NCI-H2227 treated with DMSO at 0.1 percent for 48 hours (cell line): ENCODE measurements around the gene EGFLAM.
"Not testable (repeated sequence)": the region's sequence is repeated elsewhere in the genome, so short reads cannot be mapped to it uniquely, and the experiment has no call there.

Experiments
- DNase-seq: peaks from one replicate; lab custom pipeline; 2025; lab: John Stamatoyannopoulos, UW

Gene EGFLAM

DNA sequence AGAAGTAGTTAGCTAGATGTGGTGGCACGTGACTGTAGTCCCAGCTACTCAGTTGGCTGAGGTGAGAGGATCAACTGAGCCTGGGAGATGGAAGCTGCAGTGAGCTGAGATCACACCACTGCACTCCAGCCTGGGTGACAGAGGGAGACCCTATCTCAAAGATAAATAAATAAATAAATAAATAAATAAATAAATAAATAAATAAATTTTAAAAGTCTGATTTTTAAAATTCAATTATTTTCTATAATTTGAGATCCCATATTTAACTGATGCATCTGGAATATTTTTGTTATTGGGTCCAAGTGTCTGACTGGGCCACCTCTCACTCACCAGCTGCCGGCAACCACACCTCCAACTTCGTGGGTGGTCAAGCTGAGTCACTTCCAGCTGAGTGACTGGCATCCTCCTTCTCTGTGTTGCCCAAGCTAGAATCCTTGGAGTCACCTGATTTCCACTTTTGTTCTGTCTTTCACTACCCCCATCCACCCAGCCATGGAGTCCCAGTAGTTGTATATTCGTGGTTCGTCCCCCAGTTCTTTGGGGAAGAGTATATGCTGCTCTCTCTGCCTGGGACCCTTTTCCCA, 70.9 kb downstream of the EGFLAM start:
- DNase-seq: no peak

DNA sequence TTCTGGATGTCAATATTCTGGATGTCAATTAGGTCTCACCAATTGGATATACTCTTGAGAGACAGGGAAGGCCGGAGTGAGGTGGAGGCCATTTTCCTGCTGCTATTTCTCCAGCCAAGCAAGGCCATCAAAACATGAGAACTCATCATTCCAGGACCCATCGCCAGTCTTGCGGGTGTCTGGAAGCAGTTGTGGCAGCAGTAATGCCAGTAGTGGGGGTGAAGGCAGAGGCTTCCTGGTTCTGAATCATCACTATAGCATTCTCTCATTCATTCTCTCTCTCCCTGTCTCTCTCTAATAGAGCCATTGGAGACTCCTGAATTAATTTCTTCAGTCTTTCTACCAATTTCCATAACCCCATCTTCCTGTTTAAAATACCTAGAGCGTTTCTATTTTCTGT, 71.8 kb downstream of the EGFLAM start:
- no peak for DNase-seq

DNA sequence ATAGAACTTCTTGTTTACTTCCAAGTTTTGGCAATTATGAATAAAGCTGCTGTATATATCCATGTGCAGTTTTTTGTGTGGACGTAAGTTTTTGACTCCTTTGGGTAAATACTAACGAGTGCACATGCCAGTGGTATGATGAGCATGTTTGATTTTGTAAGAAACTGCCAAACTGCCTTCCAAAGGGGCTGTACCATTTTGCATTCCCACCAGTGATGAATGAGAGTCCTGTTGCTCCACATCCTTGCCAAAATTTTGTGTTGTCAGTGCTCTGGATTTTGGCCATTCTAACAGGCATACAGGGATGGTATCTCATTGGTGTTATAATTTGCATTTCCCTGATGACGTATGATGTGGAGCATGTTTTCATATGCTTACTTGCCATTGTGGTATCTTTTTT, 73.5 kb downstream of the EGFLAM start:
- DNase-seq: no peak

DNA sequence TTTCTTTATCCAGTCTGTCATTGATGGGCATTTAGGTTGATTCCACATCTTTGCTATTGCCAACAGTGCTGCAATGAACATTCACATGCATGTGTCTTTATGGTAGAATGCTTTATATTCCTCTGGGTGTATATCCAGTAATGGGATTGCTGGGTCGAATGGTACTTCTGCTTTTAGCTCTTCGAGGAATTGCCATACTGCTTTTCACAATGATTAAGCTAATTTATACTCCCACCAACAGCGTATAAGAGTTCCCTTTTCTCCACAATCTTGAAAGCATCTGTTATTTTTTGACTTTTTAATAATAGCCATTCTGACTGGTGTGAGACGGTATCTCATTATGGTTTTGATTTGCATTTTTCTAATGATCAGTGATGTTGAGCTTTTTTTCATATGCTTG, 74.8 kb downstream of the EGFLAM start:
- not testable (repeated sequence) for DNase-seq

DNA sequence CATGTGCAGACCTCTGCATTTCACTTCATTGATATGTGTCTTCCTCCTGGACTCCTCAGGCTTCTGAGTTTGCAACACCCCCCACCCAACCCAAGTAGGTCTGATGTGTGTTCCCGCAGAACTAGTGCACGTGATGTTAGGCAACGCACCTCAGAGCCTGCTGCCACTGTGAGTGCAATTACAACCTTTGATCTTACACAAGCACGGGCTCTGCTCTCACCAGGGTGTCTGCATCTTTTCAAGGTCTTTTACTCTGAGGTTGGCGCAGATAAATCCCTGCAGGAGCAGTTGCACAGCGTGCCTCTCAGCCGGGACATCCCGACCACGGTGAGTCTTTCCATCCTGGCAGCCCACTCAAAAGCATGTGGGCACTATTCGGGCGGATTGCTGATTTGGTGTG, 80.1 kb downstream of the EGFLAM start:
- no peak for DNase-seq

DNA sequence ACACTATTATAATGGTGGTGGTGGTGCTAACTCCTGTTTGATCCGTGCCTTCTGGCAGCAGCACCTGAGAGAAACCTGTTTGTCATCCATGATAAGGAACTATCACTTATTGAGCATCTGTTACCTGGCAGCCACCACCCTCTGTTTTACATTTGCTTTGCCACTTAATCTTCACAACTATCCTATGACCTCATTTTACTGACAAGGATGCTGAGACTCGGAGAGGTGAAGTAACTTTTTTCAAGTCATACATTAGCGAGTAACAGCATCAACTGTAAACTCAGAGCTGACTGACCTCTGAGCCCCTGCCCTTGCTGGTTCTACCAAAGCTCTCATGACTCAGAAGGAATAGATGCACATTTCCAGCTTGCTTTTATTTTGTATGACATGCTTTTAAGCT, 81.1 kb downstream of the EGFLAM start:
- no peak for DNase-seq

DNA sequence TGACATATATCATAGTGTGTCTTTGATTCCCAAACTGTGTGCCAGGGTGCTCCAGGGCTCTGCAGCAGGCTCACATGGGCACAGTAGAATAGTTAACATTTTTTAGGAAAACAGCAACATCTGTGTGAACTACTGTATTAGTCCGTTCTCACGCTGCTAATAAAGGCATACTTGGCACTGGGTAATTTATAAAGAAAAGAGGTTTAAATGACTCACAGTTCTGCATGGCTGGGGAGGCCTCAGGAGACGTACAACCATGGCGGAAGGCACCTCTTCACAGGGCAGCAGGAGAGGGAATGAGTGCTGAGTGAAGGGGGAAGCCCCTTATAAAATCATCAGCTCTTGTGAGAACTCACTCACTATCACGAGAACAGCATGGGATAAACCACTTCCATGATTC, 82.7 kb downstream of the EGFLAM start:
- DNase-seq: no peak

DNA sequence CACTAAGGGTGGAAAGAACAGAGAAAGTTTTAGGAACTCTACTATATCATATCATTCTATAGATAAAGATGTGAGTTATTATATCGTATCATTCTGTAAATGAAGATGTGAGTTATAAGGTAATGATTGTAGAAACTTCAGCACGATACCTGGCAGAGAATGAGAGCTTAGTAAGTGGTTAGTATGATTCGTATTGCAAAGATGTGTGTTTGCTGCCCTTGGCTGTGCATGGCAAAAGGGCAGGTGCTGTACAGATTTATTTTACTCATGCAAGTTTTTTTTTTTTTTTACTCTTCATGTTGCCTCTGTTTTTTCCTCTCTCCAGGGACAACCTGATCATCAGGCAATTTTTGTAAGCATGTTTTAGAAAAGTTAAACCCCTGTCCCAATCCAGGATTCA, 83.3 kb downstream of the EGFLAM start:
- no peak for DNase-seq

DNA sequence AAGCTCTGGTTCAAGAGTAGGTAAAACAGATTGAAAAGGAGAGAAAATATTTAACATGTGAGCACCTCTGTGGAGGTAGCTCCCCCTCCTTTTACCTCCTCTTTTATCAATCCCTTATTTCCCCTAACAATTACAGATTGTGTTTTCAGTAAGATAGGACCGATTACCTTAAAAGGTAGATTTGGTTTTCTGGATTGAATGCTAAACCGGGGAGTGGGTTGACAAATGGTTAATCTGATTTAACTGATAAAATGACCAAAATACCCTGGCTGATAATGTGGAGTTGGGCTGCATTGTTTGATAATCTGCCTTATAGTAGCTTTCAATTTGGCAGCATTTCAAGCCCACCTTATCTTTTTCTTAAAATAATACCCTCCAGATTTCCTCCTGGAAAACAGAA, 83.9 kb downstream of the EGFLAM start:
- DNase-seq: no peak

DNA sequence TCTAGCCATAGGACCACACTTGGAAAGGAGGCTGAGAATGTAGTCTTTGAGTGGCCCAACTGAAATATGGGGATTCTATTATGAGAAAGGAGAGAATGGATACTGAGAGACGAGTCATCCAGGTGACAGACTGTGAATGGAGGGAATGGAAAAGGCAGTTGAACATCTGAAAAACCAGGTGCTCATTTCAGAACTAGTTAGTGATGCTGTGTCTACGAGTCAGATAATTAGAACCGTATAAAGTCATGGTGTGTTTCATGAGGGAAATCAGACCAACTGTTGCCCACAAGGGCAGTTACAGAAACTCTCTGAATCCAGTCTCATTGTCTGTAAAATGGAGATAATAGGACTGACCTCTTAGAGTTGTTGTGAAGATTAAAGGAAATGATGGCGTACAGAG, 86.5 kb downstream of the EGFLAM start:
- DNase-seq: no peak

DNA sequence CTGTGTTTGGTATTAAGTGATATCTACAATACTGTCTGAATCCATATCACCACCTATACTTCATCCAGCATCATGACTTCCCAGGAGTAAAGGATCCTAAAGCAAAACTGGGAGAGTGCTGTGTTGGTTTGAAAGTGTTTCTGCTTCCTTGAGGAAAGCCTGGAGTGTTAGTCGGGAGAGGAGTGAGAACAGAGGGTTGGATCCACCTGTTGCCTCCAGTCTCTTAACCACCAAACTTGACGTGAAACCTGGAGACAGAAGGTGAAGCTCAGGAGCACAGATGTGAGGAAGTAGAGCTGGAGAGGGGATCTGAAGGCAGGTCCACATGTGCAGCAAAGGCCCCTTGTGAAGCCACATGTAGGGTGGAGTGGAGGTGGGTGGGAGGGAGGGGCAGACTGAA, 88.2 kb downstream of the EGFLAM start:
- no peak for DNase-seq

DNA sequence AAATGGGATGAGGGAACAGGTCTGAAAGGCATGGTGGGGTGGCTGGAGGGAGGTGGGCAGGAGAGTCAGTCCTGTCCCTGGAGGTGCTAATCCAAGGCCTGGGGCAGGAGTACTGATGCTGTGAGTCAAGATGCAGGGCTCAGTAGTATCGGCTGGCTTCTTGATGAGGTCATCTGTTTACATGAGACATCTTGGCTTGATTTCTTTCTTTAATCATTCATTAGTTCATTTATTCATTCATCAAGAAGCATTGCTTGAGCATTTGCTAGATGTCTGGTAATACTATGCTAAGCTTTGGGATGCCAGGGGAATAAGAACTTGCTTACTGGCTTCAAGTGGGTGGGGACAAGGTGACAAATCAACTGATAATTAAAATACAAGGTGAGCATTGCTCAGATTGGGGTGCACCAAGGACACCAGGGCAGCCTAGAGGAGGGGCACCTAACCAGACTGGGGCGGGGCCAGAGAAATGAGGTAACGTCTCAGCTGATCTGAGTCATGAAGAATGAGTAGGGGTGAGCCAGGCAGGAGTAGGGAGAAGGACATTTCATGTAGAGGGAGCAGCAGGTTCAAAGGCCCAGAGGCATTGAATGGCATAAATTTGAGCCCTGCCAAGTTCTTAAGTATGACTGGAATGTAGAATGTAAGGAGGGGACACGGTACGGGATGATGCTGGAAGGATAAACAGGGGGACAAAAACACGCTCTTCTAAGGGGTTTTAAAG, 88.8 kb downstream of the EGFLAM start:
- no peak for DNase-seq

DNA sequence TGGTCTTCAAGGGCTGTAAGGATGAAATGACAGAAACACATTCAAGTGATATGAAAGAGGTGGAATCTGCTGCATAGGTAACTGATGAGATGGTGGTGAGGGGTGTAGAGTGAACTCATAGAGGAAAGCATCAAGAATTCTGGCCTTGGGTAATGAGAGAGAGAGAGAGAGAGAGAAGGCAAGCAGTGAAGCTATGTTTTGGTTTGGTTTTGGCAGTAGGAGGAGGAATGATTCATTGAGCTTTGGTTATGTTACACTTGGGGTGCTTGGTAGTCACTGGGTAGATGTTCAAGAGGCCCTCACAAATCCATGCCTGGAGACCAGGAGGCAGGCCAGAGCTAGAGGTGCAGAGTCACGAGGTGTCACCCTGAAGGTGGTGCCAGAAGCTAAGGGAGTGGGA, 89.5 kb downstream of the EGFLAM start:
- DNase-seq: no peak

DNA sequence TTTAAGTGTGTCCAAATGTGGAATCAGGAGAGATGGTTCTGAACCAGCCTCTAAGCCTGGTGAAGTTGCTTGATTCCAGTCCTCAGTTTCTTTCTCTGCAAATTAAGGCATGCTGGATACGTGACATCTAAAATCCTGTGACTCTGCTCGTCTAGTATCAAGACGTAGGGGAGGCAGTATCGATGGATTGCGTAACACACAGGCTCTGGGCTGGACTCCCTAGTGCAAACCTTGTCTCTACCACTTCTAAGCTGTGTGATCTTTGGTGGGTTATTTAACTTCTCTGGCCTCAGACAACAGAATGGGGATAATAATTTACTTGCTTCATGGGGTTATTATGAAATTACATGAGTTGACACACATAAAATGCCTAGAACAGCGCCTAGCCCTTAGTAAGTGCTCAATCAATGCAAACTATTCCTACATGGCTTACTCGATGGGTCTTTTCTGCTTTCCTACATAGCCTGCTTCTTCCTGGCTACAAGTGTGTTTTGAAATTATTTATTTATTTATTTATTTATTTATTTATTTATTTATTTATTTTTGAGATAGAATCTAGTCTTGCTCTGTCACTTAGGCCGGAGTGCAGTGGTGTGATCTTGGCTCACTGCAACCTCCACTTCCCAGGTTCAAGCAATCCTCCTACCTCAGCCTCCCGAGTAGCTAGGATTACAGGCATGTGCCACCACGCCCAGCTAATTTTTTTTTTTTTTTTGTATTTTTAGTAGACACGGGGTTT, 102.1 kb downstream of the EGFLAM start:
- DNase-seq: no peak

DNA sequence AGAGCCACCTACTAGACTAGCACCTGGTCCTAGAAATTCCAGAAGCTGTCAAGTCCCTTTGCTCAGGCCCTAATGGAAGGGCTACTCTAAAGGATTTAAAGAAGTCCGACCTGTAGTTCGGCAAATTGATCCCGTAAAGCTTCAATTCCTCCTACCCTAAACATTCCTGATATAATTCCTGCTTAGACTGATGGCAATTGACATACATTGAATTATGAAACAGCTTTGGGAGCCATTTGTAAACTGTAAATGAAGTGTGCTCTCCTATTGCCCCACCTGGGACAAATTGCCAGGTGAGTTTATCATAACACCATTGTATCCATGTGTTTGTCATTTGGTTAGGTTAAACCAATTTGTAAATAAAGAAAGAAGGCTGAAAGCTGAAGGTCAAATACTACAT, 104.4 kb downstream of the EGFLAM start:
- DNase-seq: no peak

DNA sequence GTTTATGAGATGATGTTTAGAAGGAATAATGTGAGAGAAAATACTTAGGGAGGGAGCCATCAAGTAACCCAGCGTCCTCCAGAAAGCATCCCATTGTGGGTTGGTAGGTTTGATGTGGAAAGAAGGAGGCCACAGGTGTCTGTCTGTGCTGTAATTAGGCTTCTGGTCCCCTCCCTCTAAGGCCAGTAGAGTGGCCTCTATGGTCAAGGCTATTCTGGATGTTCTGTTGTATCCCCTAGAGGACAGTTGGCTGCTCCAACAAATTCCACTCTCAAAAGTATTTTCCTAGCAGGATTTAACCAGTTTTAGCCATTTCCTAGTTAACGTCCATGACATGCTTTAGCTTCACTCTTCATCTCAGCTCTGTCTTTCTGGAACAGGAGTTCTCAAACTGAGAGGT, 106.5 kb downstream of the EGFLAM start:
- DNase-seq: no peak

DNA sequence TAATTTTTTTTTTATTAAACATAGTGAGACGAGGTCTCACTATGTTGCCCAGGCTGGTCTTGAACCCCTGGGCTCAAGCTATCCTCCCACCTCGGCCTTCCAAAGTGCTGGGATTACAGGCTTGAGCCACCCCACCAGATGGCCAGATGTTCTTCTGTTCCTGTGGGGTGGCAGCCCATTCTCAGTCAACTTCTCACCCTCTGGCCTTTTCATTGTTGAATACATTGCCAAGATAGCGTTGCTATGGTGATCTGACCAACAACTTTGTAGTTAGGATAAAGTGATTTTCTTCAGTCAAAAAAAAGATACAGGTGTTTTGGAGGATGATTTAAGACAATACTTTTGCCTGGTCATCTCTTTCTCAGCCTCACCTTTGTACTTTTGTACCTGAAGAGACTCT, 109.1 kb downstream of the EGFLAM start:
- DNase-seq: no peak

DNA sequence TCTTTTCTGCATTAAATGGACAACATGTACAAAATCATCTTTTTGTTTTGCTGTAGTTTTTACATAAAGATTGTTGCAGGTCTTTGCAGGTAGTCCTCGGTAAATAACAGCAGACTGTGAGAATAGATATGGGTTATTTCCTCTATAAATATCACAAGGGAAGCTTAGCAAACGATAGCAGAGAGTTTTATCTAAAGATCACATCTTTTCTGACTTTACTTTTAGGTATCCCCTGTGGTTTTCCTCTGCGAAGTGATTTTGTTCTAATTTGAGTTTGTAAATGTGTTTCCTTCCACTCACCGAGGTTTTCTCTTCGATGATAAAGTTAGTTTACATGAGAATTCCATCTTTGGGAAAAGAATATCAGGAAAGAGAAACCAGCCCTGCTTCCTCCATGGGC, 109.6 kb downstream of the EGFLAM start:
- DNase-seq: no peak

DNA sequence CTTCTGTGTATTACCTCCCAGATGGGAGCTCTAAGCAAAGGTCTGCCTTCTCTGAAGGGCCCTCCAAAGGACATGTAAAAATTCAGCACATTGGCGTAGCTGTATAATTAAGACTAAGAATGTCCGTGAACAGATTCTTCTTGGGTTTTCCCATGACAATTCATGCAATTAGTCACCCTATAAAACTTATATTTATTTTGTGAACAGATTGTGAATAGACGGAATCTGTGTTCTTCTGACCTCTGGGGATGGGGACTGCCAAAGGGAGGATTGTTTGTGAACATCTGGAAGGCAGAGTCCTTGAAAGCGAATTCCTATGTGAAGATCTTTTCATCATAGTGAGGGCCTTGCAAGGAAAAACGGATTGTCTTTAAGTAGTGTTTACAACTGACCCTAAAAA, 111.3 kb downstream of the EGFLAM start:
- no peak for DNase-seq

DNA sequence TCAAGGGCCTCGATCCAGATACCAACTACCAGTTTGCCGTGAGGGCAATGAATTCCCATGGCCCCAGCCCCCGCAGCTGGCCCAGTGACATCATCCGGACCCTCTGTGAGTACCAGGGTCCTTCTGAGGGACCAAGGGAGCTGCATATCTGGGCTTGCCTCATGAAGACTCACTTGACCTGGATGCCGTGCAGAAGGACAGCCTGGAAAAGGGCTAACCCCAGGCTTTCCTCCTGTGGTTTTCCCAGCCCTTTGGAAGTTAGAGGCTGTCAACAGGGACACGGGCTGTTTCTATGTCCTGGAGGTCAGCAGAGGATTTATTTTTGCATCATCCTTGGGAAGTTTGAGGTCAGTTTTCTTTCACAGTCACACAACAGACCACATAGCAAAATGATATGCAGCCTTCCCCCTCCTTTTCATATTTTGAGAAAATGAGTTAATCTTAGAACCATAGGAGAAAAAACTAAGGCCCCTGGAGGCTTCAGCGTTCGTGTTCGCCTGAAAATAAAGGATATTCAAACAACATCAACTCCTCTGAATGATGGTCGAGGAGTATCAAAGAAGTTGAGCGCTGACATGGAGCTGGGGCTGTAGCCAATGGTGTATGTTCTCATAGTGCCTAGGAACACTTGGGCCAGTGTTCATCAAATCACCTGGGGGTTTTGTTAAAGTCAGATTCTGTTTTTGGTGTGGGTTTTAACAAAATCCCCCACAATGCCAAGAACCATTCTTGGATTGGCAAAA, 112.2 kb downstream of the EGFLAM start:
- DNase-seq: no peak

DNA sequence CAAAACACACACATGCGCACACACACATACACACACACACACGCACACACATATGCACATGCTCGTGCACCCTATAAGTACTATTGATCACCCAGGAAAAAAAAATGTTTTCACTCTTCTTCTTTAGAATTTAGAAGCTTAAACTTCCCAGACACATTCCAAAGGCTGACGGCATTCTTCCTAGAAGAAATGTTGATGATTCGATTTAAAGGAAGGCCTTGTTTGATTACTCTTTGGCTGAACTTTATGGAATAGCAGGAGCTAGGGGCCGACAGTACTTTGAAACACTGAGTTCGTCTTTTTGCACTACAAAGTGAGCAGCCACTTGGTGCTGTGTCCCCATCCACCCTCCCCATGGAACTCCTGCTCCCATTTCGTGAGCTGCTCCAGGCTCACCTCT, 113.2 kb downstream of the EGFLAM start:
- no peak for DNase-seq

DNA sequence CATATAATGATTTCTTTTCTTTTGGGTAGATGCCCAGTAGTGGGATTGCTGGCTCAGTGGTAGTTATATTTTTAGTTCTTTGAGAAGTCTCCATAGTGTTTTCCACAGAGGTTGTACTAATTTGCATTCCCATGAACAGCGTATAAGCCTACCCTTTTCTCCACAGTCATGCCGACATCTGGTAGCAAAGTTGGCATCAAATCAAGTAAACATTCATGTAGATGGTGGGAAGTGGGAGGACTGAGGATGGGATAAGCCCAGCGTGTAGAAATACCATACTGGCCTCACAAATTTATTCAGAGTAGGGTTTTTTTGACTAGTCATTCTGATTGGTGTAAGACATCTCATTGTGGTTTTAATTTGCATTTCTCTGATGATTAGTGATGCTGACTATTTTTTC, 115.4 kb downstream of the EGFLAM start:
- DNase-seq: no peak

DNA sequence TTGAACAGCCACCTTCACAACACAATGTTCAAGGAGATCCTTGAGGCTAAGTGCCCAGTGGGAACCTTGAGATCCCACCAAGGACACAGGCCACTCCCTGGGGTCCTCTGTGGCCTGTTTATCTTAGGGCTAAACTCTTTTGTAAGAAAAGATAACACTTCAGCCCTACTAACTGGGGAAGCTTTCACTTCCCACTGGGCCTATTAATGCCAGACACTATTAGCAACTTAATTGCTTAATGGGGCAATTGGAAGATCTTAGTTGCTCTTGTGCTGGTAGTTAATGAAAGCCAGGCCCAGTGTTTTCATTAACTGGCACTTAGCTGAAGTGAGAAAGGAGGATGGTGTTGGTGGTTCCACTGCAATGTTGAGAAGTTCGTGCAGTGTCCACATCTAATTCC, 117.1 kb downstream of the EGFLAM start:
- DNase-seq: no peak
